ENCODE data around the gene FMN1. TPM values are rescaled to one million over a fixed set of nuclear protein-coding genes. Genes with fewer than 3 reads are reported as not detected.

The FMN1 gene
- total and polyA plus RNA-seq, 7 experiments from 2014 or later, result 0.02 to 32.2 (median 1.0) TPM; not detected in 1

DNA sequence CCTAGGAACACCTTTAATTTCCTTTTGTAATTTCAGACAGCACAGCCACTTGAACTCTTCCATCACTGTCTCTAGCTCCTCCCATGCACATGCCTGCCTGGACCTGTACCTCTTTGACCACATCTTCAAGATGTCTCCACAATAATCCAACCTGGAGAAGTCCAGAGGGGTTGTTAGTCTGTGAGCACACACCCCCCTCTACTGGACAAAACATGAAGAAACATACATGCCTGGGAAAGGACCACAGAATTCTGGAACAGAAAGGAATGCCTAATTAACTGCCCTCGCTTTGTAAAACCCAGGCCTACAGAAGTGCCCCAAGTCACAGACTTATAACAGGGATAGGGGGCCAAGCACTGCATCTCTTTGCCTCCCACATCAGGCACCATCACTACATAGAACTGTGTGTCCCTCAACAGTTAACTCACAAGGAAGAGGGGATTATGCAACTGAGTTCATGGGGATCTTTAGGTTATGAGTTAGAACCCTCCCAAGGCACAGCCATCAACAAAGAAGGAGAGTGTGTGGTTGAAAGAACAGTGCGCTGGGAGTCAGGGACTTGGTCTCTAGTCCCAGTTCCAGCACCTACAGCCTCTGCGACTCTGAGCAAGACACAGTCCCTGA is 61.7 kb downstream of the FMN1 start:
- Mint-ChIP-seq H3K27ac (peak overlapping the region in 2 of 9 donors; percentile 39 to 74), H3K27me3 (peaks cover 0 to 7% (median 0%) of the 10 kb centered on the region in 5 donors), H3K36me3 (no peaks in the 10 kb centered on the region), H3K4me3 (peak overlapping the region in 4 of 10 donors; percentile 31 to 66 (median 62)), H3K9me3 (peaks cover 0 to 2% (median 0%) of the 10 kb centered on the region in 11 donors), H3K4me1 (peaks cover 0 to 24% (median 13%) of the 10 kb centered on the region in 7 donors)
- DNase-seq (peak in 3 of 9 donors; percentile 6 to 27 (median 13)), ATAC-seq (peak; percentile 62)
- H3K4me3 ChIP-seq (ENCODE audit: low read length), result no peak overlapping the region
- POLR2A ChIA-PET, result no interaction called here
- no peak overlapping the region for H3K27ac ChIP-seq (ENCODE audit: low read depth, low read length)
- no peaks in the 10 kb centered on the region for H3K9me3 ChIP-seq (ENCODE audit: control insufficient read depth in 2 of 3, low read length in 3 of 3)
- H3K27me3 ChIP-seq (ENCODE audit: control insufficient read depth in 2 of 2, insufficient read depth in 2 of 2, low read length in 2 of 2), result no peaks in the 10 kb centered on the region
- H3K36me3 ChIP-seq (ENCODE audit: control insufficient read depth in 2 of 3, insufficient read depth in 3 of 3, low read length in 3 of 3), result no peaks in the 10 kb centered on the region
- intact Hi-C loops (cut with micrococcal nuclease), result loop anchor here (1.0 to 5.0 kb wide), 5 partner anchors 47 to 470 kb away; no protein-coding TSS in a partner anchor
- CTCF ChIA-PET, result interaction anchor here (0.8 to 2.0 kb wide), 7 partner anchors 8 to 50 kb away, joined by 3 to 12 read pairs (median 5); no protein-coding TSS in a partner anchor
- H3K4me1 ChIP-seq (ENCODE audit: control insufficient read depth in 2 of 2, insufficient read depth in 2 of 2, low read length in 2 of 2), result no peaks in the 10 kb centered on the region

DNA sequence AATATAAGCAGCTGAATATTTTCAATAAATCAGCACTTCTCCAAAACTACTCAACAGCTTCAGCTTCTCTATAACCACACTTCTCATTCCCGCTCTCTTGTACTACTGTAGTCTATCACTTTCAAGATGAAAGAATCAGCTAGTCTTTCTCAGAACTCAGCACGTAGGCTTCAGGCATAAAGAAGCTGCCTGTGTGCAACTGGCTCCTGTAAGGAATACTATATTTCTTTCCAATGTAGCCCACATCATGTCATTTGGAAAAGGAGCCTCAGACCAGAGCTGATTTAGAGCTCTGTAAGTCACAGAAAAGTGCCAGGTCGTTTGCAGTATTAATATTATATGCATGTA is 62.3 kb downstream of the FMN1 start:
- Mint-ChIP-seq H3K4me3 (peak overlapping the region in 4 of 10 donors; percentile 3 to 81 (median 36)), H3K36me3 (no peaks in the 10 kb centered on the region), H3K27me3 (peaks cover 0 to 7% (median 0%) of the 10 kb centered on the region in 5 donors), H3K4me1 (peaks cover 0 to 31% (median 20%) of the 10 kb centered on the region in 7 donors), H3K9me3 (peaks cover 0 to 4% (median 0%) of the 10 kb centered on the region in 11 donors), H3K27ac (peak overlapping the region in 2 of 9 donors; percentile 74 to 93)
- intact Hi-C loops (cut with micrococcal nuclease), result loop anchor here (1.0 to 5.0 kb wide), 5 partner anchors 46 to 469 kb away; no protein-coding TSS in a partner anchor
- ATAC-seq (no peak), DNase-seq (no peak)
- ChIA-PET POLR2A (no interaction called here), CTCF (interaction anchor here (0.6 to 2.0 kb wide), 8 partner anchors 9 to 114 kb away, joined by 3 to 12 read pairs (median 4); no protein-coding TSS in a partner anchor)
- Histone ChIP-seq H3K9me3 (ENCODE audit: control insufficient read depth in 2 of 3, low read length in 3 of 3) (no peaks in the 10 kb centered on the region), H3K27ac (ENCODE audit: low read depth, low read length) (no peak overlapping the region), H3K36me3 (ENCODE audit: control insufficient read depth in 2 of 3, insufficient read depth in 3 of 3, low read length in 3 of 3) (no peaks in the 10 kb centered on the region), H3K4me3 (ENCODE audit: low read length) (no peak overlapping the region), H3K4me1 (ENCODE audit: control insufficient read depth in 2 of 2, insufficient read depth in 2 of 2, low read length in 2 of 2) (no peaks in the 10 kb centered on the region), H3K27me3 (ENCODE audit: control insufficient read depth in 2 of 2, insufficient read depth in 2 of 2, low read length in 2 of 2) (no peaks in the 10 kb centered on the region)

DNA sequence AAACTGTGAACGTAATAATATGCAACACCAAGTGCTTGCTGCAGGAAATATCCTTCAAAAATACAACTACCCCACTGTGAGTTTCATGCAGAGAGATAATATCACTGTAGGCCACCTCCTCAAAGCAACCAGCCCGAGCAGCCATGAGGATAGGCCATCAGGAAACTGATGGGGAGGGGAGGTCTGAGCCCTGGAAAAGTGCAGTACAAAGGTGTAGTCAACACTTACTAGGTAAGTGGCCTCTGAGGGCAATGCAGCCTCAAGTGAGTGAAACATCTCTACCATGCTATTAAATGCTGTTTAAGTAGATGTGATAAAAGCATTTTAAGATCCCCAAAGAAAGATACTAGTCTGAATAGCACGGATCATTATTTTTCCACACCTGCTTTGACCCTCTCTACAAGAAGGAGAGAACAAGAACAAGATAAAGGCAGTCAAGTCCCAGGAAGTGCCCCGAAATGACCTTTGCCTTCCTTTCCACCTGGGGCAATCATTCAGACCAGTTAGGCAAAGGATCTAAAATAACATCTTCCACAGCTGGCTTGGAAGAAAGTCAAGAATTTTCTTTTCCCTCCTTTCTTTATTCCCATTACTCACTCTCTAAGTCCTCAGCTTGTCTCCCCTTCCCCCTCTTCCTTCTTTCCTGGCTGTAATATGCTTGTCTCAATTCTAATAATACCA is 62.8 kb downstream of the FMN1 start:
- H3K36me3 Mint-ChIP-seq, result no peaks in the 10 kb centered on the region
- DNase-seq (no peak), ATAC-seq (no peak)
- peaks cover 0 to 4% (median 0%) of the 10 kb centered on the region in 11 donors for H3K9me3 Mint-ChIP-seq
- Histone ChIP-seq H3K36me3 (ENCODE audit: control insufficient read depth in 2 of 3, insufficient read depth in 3 of 3, low read length in 3 of 3) (no peaks in the 10 kb centered on the region), H3K9me3 (ENCODE audit: control insufficient read depth in 2 of 3, low read length in 3 of 3) (no peaks in the 10 kb centered on the region), H3K27ac (ENCODE audit: low read depth, low read length) (no peak overlapping the region), H3K4me3 (ENCODE audit: low read length) (no peak overlapping the region), H3K27me3 (ENCODE audit: control insufficient read depth in 2 of 2, insufficient read depth in 2 of 2, low read length in 2 of 2) (no peaks in the 10 kb centered on the region), H3K4me1 (ENCODE audit: control insufficient read depth in 2 of 2, insufficient read depth in 2 of 2, low read length in 2 of 2) (peaks cover 0 to 4% of the 10 kb centered on the region in 2 donors)
- peaks cover 0 to 7% (median 0%) of the 10 kb centered on the region in 5 donors for H3K27me3 Mint-ChIP-seq
- CTCF ChIA-PET, result interaction anchor here (0.6 to 2.0 kb wide), 7 partner anchors 8 to 114 kb away, joined by 3 to 12 read pairs (median 5); no protein-coding TSS in a partner anchor
- POLR2A ChIA-PET, result no interaction called here
- H3K4me3 Mint-ChIP-seq, result peak overlapping the region in 4 of 10 donors; percentile 3 to 81 (median 36)
- peak overlapping the region in 2 of 9 donors; percentile 74 to 93 for H3K27ac Mint-ChIP-seq
- H3K4me1 Mint-ChIP-seq, result peaks cover 2 to 36% (median 25%) of the 10 kb centered on the region in 7 donors
- intact Hi-C loops (cut with micrococcal nuclease), result loop anchor here (1.0 to 5.0 kb wide), 5 partner anchors 45 to 469 kb away; no protein-coding TSS in a partner anchor

DNA sequence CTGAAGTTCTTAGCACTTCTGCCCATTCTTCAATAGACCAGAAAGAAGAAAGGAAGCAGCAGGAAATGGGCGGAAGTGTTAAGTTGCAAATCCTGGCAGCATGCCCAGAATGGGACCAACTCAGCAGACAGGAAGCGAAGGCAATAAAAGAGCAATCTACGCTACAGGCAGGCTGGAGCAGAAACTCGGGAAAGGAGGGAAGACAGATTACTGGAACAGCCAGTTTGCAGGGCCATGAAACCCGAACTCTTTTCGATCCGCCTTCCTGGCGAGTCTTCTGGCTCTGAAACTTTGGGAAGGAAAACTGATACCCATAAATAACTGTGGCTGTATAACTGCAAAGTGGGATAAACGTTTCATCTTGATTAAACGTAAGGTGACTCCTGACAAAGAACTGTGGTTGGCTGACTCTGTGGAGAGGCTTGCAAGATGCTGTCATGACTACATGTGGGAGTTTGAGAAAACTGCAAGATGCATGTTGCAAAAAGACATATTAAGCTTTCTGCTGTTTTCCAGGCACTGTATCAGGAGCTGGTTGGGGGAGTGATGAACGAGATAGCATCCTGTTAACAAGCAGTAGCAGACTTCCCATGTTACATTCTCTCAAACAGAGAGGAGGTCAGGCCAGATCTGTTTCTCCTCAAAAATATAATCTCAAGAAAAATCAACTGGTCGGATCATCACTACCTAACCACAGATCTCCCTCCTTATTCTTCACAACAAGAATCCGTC is 67.8 kb downstream of the FMN1 start:
- Histone ChIP-seq H3K36me3 (ENCODE audit: control insufficient read depth in 2 of 3, insufficient read depth in 3 of 3, low read length in 3 of 3) (no peaks in the 10 kb centered on the region), H3K4me3 (ENCODE audit: low read length) (no peak overlapping the region), H3K9me3 (ENCODE audit: control insufficient read depth in 2 of 3, low read length in 3 of 3) (no peaks in the 10 kb centered on the region), H3K4me1 (ENCODE audit: control insufficient read depth in 2 of 2, insufficient read depth in 2 of 2, low read length in 2 of 2) (peaks cover 0 to 20% of the 10 kb centered on the region in 2 donors), H3K27ac (ENCODE audit: low read depth, low read length) (no peak overlapping the region), H3K27me3 (ENCODE audit: control insufficient read depth in 2 of 2, insufficient read depth in 2 of 2, low read length in 2 of 2) (no peaks in the 10 kb centered on the region)
- Mint-ChIP-seq H3K27me3 (no peaks in the 10 kb centered on the region), H3K9me3 (peaks cover 0 to 4% (median 0%) of the 10 kb centered on the region in 11 donors), H3K27ac (peak overlapping the region in 7 of 9 donors; percentile 21 to 96 (median 67)), H3K36me3 (no peaks in the 10 kb centered on the region), H3K4me1 (peaks cover 10 to 58% (median 25%) of the 10 kb centered on the region in 7 donors), H3K4me3 (peak overlapping the region in 9 of 10 donors; percentile 25 to 85 (median 71))
- ATAC-seq, result peak; percentile 84
- ChIA-PET CTCF (interaction anchor here (0.9 kb wide), 1 partner anchor 23 kb away, joined by 3 read pairs; no protein-coding TSS in a partner anchor), POLR2A (no interaction called here)
- intact Hi-C loops (cut with micrococcal nuclease), result no loop called here
- DNase-seq, result peak in 8 of 9 donors; percentile 3 to 89 (median 76)

DNA sequence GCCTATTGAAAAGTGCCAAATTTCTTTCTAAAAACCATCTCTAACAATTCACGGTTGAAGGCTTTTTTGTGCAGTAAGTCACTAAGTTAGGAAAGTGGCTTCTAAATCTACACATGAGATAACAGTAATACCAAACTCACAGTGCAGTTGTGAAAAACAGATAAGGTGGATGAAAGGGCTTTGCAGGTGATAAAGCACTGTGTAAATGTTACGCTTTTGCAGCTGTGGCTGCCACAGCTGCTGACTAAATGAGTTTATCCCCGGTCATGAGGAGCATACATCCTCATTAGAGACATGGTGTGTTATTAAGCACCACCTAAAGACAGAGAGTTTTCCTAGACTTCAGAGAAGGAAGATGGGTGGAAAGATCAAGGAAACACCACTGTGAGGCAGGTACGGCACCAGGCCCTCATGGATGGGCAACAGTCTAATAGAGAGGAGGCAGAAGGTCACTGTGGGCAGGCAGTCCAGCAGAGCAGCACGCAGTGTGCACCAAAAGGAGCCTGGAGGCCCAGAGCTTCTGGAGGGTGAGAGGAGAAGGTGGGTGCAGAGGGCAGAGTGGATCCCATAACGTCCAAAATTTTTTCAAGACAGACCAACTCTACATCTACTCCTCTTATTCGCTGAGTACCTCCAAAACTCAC is 68.5 kb downstream of the FMN1 start:
- intact Hi-C loops (cut with micrococcal nuclease), result no loop called here

DNA sequence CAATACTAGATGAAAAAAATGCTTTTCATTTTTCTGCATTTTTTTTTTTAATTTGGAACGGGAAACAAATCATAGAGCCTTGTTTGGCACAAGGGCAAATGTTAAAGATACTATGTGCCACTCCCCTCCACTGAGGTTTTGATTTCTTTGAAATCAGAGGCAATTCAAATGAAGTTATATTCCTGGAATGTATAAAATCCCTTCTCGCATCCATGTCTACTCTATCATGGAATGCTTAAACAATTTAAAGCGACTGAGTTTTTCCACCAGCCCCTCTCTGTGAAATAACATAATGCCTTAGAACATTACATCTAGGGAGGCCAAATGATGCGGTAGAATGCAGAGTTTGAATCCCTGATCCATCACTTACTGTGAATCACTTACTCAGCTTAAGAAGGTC is 69.7 kb downstream of the FMN1 start:
- peak overlapping the region in 1 of 10 donors; percentile 83 for H3K4me3 Mint-ChIP-seq
- intact Hi-C loops (cut with micrococcal nuclease), result no loop called here
- ChIA-PET CTCF (no interaction called here), POLR2A (no interaction called here)
- H3K27me3 Mint-ChIP-seq, result peaks cover 0 to 2% (median 0%) of the 10 kb centered on the region in 5 donors
- Histone ChIP-seq H3K4me3 (ENCODE audit: low read length) (no peak overlapping the region), H3K27me3 (ENCODE audit: control insufficient read depth in 2 of 2, insufficient read depth in 2 of 2, low read length in 2 of 2) (no peaks in the 10 kb centered on the region), H3K36me3 (ENCODE audit: control insufficient read depth in 2 of 3, insufficient read depth in 3 of 3, low read length in 3 of 3) (no peaks in the 10 kb centered on the region), H3K4me1 (ENCODE audit: control insufficient read depth in 2 of 2, insufficient read depth in 2 of 2, low read length in 2 of 2) (peaks cover 0 to 20% of the 10 kb centered on the region in 2 donors), H3K27ac (ENCODE audit: low read depth, low read length) (no peak overlapping the region), H3K9me3 (ENCODE audit: control insufficient read depth in 2 of 3, low read length in 3 of 3) (no peaks in the 10 kb centered on the region)
- DNase-seq, result no peak
- H3K27ac Mint-ChIP-seq, result peak overlapping the region in 1 of 9 donors; percentile 63
- H3K4me1 Mint-ChIP-seq, result peaks cover 10 to 52% (median 25%) of the 10 kb centered on the region in 7 donors
- ATAC-seq, result no peak
- peaks cover 0 to 4% (median 0%) of the 10 kb centered on the region in 11 donors for H3K9me3 Mint-ChIP-seq
- no peaks in the 10 kb centered on the region for H3K36me3 Mint-ChIP-seq

More for the DNA sequence above, 68.5 kb downstream of the FMN1 start:
- CTCF ChIA-PET, result no interaction called here
- no peaks in the 10 kb centered on the region for H3K27me3 ChIP-seq (ENCODE audit: control insufficient read depth in 2 of 2, insufficient read depth in 2 of 2, low read length in 2 of 2)
- no peaks in the 10 kb centered on the region for H3K9me3 ChIP-seq (ENCODE audit: control insufficient read depth in 2 of 3, low read length in 3 of 3)
- POLR2A ChIA-PET, result no interaction called here
- Mint-ChIP-seq H3K4me3 (peak overlapping the region in 9 of 10 donors; percentile 25 to 85 (median 71)), H3K9me3 (peaks cover 0 to 4% (median 0%) of the 10 kb centered on the region in 11 donors), H3K36me3 (no peaks in the 10 kb centered on the region), H3K4me1 (peaks cover 10 to 52% (median 25%) of the 10 kb centered on the region in 7 donors), H3K27me3 (no peaks in the 10 kb centered on the region), H3K27ac (peak overlapping the region in 7 of 9 donors; percentile 21 to 96 (median 77))
- DNase-seq, result peak in 4 of 9 donors; percentile 9 to 53 (median 22)
- peaks cover 0 to 20% of the 10 kb centered on the region in 2 donors for H3K4me1 ChIP-seq (ENCODE audit: control insufficient read depth in 2 of 2, insufficient read depth in 2 of 2, low read length in 2 of 2)
- H3K27ac ChIP-seq (ENCODE audit: low read depth, low read length), result no peak overlapping the region
- H3K4me3 ChIP-seq (ENCODE audit: low read length), result no peak overlapping the region
- ATAC-seq, result peak; percentile 78
- H3K36me3 ChIP-seq (ENCODE audit: control insufficient read depth in 2 of 3, insufficient read depth in 3 of 3, low read length in 3 of 3), result no peaks in the 10 kb centered on the region
